ENCODE measurements around the gene TIRAP.

GRCh38 chr11:126312961-126313360, 30.1 kb downstream of the TIRAP start:
- TF ChIP-seq CTCF (IDR thresholded peaks at IDR 0.05) (no peak), ZBTB21 (CRISPR knock-in tag; IDR thresholded peaks at IDR 0.05; ENCODE audit: borderline replicate concordance) (no peak), SP1 (CRISPR knock-in tag; conservative IDR thresholded peaks at IDR 0.05) (no peak), ZNF121 (CRISPR knock-in tag; IDR thresholded peaks at IDR 0.05) (no peak), MAX (CRISPR knock-in tag; IDR thresholded peaks at IDR 0.05) (no peak), ATF2 (CRISPR knock-in tag; IDR thresholded peaks at IDR 0.05; ENCODE audit: borderline replicate concordance, low read depth) (no peak), ERG (CRISPR knock-in tag; IDR thresholded peaks at IDR 0.05) (no peak)

Data from WTC11 (cell line).